ENCODE results near the gene IGF1R. TPM values are rescaled to one million over a fixed set of nuclear protein-coding genes. Genes with fewer than 3 reads are reported as not detected.
"Not testable (repeated sequence)": the region's sequence is repeated elsewhere in the genome, so short reads cannot be mapped to it uniquely, and the experiment has no call there.

Gene IGF1R
- total RNA-seq (2014; rRNA removed; shearing (Covaris generic)), result 30.9 and 34.4 TPM in 2 replicates
- polyA plus RNA-seq (2014; cell fraction: nucleus; rRNA removed), result 12.1 and 13.8 TPM in 2 replicates

DNA sequence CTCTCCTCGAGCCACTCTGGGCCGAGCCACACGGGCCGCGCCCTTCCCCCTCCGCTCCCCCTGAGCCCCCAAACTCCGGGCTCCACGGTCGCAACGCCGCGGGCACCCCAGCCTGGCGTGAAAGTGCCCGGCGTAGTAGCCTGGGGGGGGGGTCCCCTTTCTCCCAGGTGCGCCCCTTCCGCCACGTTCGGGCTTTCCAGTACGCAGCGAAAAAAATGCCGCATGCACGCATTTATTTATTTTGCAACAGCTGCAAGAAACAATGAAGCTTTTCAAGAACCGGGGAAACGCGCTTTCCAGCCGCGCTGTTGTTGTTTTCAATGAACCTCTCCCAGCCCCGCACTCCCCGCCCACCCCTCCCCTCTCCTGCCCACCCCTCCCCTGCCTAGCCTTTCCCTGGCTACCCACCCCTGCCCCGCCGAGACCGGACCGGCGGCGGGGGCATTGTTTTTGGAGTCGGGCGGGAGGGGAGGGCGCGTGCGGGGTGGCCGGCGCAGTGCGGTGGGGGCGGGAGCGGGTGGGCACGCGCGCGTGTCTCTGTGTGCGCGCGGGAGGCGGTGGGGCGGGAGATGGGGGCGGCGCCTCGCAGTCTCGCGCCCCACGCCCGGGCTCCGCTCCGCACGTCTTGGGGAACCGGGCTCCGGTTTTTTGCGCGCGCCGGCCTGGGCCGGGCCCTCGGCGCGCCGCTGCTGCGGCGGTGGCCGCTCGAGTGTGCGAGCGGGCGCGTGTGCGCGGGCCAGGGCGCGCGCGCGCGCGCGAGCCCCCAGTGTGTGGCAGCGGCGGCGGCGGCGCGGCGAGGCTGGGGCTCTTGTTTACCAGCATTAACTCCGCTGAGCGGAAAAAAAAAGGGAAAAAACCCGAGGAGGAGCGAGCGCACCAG lies at the start of gene IGF1R:
TSS of gene IGF1R (plus strand) at position 766 of the 880 bp plus-strand sequence. CDS start 1,043 bp downstream, outside the sequence.
- DNase-seq (ENCODE audit: extremely low read depth, low read depth), result peak; percentile 83

DNA sequence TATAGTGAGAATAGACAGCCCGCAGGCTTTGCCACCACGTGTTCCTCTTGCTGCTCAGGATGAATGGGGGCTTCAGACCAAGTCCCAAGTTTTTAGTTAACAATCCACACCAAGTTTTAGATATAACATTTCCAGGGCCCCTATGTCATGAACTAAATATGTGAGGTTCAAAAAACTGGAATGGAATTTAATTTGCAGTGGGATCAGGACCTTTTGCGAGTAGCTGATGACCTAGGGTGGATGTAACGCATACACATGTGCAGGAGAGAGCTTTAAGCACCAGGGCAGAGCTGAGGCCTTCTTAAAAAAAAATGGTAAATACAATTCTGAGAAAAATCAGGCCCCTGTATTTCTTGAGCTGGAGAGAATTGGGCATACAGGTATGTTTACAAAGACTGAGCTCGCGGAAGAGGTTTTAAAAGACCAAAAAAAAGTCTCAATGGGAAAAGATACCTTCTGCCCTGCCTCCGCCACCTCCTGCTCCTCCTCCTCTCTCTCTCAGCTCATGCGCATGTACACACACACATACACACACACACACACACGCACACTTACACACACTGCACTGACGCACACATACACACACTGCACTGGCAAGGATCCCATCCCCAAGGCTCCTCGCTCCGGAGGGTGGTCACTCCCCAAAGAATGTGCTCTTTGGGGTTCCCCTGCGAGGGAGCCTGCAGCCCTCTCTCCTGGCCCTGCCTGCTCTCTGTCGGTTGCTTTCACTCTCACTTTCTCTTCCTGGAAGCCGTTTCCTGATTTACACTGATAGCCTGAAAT lies 48.2 kb upstream of the IGF1R start:
- no peak for DNase-seq (ENCODE audit: extremely low read depth, low read depth)

DNA sequence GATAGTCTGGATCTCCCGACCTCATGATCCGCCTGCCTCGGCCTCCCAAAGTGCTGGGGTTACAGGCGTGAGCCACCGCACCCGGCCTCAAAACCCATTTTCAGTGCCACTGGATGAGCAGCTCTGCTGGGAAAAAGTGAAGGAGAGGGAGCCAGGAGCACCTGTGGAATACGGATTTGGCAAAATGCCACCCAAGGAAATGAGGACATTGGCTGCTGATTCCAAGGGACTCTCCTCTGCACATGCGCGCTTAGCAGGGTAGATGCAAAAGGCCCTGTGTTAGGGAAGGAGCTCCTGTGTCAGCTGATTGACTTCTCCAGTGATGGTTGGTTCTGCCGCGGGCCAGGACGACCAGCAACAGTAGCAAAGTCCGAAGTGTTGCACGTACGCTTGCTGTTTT lies 43.4 kb upstream of the IGF1R start:
- no peak for DNase-seq (ENCODE audit: extremely low read depth, low read depth)

DNA sequence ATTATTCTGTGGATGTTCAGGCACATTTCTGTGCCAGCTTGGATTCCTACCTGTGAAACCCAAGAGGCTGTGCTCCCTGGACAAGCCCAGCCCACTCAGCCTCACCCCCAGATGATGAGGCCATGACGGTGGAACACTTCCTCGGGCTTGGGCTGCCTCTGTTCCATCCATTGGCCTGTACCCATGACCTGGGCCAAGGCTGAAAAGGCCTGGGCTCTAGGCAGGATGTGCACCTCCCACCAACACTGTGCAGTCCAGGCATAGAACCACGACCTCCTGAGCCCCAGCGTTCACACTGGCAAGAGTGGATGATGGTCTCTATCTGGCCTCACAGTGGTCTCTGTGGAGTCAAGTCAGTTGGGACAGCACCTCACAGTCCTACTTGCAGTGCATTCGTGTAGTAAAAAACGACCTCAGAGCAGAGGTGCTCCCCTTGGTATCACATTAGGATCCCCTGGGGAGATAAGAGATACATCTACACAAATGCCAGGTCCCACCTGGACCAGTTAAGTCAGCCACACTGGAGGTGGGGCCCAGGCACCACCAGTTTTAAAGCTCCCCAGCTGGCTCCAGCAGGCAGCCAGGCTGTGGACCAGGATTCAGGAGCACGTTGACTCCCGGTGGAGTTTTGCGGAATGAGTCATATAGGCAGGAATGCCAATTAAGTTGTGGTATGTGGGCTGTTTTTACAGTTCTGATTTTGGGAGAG lies 39.0 kb upstream of the IGF1R start:
- DNase-seq (ENCODE audit: extremely low read depth, low read depth), result no peak

DNA sequence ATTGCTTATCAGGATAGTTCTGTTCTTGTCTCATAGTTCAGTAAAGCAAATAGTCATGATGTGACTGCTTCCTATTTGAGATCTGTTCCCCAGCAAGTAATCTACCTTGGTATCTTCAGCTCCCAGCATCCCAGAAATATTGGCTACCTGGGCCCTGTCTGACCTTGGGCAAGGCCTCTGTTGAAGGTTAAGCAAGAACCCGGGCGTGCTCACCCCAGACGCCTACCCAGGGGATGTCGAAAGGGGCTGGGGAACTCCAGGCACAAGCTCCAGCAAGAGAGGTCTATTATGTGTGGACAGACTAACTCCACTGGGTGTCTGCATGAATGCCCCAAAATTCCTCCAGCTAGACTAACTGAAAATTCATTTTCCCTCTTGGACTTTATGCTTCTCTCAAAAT lies 37.3 kb upstream of the IGF1R start:
- no peak for DNase-seq (ENCODE audit: extremely low read depth, low read depth)

DNA sequence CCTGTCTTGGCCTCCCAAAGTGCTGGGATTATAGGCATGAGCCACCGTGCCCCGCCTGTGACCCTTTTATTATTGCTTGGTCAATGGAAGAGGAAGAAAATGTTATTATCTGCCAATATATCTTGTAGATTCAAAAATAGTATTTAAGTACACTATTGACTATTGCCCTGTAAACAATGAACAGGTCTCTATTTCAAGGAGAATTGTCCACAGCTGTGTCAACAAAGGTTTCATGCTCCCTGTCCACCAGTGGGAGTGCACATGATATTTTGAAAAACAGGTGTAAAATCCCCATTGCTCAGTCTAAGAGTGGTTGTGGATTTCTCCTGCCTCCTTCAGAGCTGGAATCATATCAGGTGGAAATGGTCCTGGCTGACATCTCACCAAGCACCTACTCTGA lies 36.5 kb upstream of the IGF1R start:
- no peak for DNase-seq (ENCODE audit: extremely low read depth, low read depth)

DNA sequence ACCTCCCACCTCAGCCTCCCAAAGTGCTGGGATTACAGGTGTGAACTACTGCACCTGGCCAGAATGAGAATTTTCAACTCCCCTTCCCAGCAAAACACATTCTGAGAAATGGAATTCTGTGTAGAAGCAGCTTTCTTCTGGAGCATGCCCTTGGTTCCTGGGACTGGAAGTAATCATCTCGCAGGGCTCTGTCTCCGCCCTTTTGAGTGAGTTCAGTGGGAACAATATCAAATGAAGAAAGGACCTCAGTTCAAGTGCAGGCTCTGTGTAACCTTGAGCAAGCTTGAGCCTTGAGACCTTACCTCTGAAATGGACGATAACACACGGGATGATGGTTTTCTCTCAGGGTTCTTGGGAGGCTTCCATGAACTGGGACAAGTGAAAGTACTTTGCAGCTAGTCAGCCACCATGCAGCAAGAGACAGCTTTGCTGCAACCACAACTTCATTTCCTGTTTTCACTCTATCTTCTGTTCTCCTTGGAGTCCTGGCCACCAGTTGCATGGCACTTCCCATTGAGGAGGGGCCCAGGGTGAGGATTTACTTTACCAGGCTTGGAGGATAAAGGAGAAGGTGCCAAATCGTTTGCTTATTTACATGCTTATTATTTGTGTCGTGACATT lies 35.7 kb upstream of the IGF1R start:
- no peak for DNase-seq (ENCODE audit: extremely low read depth, low read depth)

DNA sequence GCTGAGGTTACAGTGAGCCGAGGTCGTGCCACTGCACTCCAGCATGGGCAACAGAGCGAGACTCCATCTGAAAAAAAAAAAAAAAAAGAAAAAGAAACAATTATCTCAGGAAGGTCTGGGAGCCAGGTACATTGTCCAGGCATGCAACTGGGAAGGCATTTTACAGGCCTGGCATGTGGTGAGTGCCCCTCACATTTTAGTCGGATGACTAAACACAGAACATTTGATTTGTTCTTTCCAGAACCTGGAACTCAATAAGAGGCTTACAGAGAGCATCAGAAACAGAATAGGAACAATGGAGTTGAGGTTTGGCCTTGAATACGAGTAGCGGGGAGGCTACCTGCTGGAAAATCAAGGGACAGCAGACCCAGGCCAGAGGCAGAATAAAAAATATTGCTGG lies 33.7 kb upstream of the IGF1R start:
- DNase-seq (ENCODE audit: extremely low read depth, low read depth), result no peak

DNA sequence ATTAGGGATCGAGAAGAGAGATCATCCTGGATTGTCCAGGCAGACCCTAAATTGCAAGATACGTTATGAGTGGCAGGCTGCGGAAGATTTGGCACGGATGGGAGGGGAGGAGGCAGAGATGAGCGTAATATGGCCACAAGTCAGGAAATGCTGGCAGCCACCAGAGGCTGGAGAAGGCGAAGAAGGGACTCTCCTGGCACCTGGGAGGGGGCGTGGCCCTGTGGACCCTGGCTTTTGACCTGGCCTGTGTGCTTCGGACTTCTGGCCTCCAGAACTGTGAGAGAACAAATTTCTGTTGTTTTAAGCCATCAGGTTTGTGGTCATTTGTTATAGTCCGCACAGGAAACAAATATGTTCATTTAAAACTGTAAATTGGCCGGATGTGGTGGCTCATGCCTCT lies 31.9 kb upstream of the IGF1R start:
- DNase-seq (ENCODE audit: extremely low read depth, low read depth), result no peak

DNA sequence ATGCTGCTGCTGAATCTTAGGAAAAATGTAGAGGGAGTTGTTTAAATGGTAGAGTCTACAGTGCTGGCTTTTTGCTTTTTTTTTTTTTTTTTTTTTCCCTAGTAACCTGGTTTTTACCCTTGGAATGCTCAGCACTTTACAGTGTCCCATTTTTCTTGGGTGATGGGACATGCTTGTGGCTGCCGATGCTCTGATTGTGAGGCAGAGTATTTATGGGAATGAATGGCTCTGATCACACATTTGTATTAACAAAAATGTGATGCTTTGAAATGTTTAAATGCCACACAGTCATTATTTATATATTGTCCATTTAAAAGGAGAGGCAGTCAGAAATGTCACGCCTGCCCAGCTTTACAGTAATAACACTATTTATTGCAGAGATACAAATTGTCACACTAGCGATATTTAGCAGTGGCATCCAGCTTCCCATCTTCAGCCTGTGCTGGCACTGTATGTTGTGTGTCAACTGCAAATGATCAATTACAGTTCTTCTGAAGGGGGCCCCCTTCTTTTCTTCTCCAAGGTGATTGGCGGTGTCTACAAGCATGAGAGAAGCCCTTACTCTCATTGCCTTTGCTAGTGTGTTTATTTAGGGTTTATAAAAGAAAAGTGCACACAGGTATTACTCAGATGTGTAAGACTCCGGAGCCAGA lies 30.9 kb upstream of the IGF1R start:
- DNase-seq (ENCODE audit: extremely low read depth, low read depth), result no peak

DNA sequence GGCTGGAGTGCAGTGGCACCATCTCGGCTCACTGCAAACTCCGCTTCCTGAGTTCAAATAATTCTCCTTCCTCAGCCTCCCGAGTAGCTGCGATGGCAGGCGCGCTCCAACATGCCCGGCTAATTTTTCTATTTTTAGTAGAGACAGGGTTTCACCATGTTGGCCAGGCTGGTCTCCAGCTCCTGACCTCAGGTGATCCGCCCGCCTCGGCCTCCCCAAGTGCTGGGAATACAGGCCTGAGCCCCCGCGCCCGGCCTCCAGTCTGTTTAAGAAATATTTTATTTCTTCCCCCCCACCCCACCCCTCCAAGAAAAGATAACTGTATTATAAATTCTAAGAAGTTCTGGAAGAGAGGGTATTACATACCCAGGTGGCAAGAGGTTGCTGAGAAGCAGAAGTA lies 29.8 kb upstream of the IGF1R start:
- DNase-seq (ENCODE audit: extremely low read depth, low read depth), result not testable (repeated sequence)

DNA sequence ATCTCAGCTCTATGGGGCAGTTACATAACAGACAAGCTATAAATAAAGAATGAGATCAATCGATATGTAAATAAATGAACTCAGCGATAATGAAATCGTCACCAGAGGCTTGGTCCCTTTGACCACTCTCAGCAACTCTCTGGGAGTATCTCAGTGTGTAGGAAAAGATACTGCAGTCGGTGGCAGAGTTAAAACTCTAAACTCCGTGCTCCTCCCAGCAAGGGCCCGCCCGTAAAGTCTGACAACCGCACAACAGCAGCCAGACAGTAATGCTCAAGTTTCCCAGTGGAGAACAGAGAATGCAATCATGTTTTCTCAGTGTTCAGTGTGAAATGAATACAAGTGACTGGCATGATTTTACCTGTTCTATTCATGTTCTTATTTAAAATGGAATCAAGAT lies 28.3 kb upstream of the IGF1R start:
- DNase-seq (ENCODE audit: extremely low read depth, low read depth), result no peak

DNA sequence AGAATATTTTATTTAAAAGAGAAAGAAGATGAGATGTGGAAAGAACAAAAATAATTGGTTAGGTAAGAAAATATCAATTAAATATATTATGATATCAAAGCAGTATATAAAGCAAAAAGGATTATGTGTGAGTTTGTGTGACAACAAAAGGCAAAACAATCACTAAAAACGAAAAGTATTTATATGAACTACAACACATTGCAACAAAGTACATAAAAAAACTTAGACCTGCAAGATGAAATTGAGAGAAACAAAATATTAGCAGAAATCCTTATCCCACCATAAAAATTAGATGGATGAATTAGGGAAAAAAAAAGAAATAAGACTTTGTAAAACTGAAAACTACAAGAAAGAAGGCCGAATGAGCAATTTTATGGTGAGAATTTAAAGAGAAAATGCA lies 27.3 kb upstream of the IGF1R start:
- DNase-seq (ENCODE audit: extremely low read depth, low read depth), result no peak

DNA sequence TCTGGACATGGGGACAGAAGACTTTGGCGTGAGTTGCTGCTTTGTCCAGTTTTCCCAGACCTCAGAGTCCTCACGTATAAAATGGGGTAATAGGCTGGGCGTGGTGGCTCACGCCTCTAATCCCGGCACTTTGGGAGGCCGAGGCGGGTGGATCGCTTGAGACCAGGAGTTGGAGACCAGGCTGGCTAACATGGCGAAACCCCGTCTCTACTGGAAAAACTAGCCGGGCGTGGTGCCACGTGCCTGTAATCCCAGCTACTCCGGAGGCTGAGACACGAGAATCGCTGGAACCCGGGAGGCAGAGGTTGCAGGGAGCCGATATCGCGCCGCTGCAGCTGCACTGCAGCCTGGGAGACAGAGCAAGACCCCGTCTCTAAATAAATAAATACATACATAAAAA lies 22.7 kb upstream of the IGF1R start:
- no peak for DNase-seq (ENCODE audit: extremely low read depth, low read depth)

DNA sequence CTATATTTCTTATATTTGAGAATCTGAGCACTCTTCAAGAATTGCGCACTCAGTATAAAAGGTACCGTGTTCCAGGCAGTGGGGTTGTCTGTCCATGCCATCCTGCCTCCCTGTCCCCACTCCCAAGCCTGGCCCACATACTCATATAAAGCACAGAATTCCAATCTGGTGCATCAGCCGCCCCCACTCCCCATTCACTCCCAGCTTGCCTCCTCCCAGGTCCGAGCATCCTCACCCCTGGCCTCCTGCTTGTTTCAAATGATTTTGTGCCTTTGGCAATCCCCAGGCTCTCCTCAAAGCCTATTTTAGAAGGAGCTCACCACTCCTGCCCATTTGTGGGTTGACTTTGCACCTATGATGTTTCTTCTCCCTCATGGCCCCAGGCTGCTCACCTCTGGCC lies 22.2 kb upstream of the IGF1R start:
- no peak for DNase-seq (ENCODE audit: extremely low read depth, low read depth)

DNA sequence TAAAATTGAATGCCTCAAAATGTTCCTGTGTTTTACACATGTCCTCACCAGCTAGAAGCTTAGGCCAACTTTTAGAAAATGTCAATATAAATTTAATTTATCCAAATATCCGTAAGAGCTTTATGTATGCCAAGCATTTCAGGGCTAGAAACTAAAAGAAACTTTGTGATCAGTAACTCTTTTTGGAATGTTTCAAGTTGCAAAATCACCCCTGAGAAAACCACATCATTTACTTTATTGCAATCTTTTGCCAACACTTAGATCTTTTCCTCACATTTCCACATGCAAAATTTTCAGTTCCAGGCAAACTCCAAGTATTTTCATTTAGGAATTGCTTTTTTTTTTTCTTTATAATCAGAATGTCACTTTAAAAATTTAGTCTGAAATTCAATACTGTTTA lies 20.1 kb upstream of the IGF1R start:
- no peak for DNase-seq (ENCODE audit: extremely low read depth, low read depth)

DNA sequence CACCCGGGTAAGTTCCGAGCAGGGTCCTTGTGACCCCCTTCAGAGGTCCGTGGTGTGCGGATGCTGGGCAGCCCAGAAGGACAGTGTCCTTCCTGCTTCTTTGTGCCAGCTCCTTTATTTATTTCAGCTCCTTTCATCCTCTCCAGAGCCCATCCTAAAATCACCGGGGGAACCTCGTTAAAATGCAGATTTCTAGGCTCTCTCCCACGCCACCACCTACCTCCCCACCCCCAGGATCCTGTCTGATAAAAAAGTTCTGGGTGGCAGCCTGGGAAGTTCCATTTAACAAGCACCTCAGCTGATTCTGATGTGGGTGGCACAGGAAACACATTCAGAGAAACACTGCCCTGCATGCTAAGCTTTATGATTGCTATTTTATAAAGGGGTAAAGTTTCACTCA lies 12.5 kb upstream of the IGF1R start:
- DNase-seq (ENCODE audit: extremely low read depth, low read depth), result no peak

DNA sequence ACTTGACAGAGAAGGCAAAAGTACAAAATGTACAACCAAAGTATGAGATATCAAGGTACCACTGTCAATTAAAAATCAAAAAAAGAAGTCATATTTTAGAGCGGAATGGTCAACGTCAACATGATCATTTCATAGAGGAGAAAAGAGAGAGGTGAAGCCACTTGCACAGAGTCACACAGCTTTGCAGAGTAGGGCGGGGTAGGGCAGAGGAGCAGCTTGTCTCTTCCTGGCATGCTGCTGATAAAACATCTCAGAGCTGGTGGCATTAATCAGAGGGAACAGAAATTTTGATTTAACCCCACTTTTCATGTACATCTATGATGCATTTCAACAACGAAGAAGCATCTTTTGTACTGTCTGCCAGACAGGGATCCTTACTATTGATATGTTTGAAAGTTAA lies 5.2 kb upstream of the IGF1R start:
- DNase-seq (ENCODE audit: extremely low read depth, low read depth), result no peak

DNA sequence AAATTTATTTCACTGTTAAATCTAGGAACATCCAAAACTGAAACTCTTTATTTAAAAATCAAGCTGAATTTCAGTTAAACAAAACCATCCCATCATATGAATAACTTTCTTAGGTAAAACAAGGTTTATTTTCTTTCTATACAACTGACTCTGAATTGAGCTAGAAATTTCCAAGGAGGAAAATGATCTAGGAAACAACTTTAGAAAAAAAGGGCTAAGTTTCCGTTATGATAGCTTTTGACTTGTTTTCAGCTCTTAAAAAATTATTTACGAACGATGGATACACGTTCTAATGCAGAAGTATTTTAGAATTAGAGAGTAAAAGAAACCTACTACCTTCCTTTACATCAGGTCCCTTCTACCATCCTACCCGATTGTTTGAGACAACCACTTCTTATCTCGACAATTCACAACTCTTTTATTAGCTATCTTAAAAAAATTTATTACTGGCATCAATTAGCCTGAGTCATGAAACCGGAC lies 1.8 kb upstream of the IGF1R start:
- DNase-seq (ENCODE audit: extremely low read depth, low read depth), result no peak

Data from NCI-H460 (cell line).